ENCODE data around the gene MAP3K5. TPM values are rescaled to one million over a fixed set of nuclear protein-coding genes. Genes with fewer than 3 reads are reported as not detected.

MAP3K5 gene
- total RNA-seq, 1 donor from 2014 or later: 4.5 TPM

- no peak for DNase-seq (ENCODE audit: extremely low read depth, low read depth, low spot score)
Measured at GRCh38 chr6:136550330-136551071, 241.8 kb downstream of the MAP3K5 start, which contains the start of gene MAP7. TSS of gene MAP7 (minus strand) at chr6:136550422. CDS start at chr6:136550408, 14 bp downstream.

DNA sequence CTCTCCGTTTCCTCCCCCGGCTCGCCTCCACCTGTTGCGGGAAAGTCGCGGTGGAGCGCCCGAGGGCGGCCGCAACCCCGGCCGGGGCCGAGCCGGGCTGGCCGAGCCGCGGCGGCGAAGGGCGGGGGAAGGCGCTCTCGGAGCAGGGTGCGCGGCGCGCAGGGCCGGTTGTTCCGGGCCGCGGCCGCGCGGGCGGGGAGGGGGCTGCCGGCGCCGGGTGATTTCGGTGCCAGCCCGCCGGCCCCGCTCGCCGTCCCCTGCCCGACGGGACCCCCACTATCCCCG lies 242.3 kb downstream of the MAP3K5 start:
- no peak for DNase-seq (ENCODE audit: extremely low read depth, low read depth, low spot score)

- no peak for DNase-seq (ENCODE audit: extremely low read depth, low read depth, low spot score)
Measured at GRCh38 chr6:136549300-136550044, 242.8 kb downstream of the MAP3K5 start.

GRCh38 chr6:136548582-136549299 lies 243.5 kb downstream of the MAP3K5 start:
- no peak for DNase-seq (ENCODE audit: extremely low read depth, low read depth, low spot score)

- DNase-seq (ENCODE audit: extremely low read depth, low read depth, low spot score): no peak
Measured at GRCh38 chr6:136547871-136548270, 244.4 kb downstream of the MAP3K5 start.

- no peak for DNase-seq (ENCODE audit: extremely low read depth, low read depth, low spot score)
Measured at GRCh38 chr6:136547336-136547735, 244.9 kb downstream of the MAP3K5 start.

DNA sequence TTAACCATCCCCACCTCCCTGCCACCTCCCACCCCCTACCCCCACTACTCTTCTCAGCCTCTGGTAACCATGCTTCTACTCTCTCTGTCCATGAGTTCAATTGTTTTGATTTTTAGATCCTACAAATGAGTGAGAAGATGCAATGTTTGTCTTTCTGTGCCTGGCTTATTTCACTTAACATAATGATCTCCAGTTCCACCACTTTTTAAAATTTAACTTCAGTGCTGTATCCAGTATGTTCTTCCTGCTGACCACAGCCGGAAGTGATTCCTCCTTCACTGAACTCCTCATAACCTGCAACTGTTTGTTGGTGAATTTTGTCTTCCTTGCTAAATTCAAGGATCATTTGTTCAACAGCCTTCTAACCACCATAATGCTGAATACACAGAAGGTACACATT lies 245.9 kb downstream of the MAP3K5 start:
- DNase-seq (ENCODE audit: extremely low read depth, low read depth, low spot score): no peak

DNA sequence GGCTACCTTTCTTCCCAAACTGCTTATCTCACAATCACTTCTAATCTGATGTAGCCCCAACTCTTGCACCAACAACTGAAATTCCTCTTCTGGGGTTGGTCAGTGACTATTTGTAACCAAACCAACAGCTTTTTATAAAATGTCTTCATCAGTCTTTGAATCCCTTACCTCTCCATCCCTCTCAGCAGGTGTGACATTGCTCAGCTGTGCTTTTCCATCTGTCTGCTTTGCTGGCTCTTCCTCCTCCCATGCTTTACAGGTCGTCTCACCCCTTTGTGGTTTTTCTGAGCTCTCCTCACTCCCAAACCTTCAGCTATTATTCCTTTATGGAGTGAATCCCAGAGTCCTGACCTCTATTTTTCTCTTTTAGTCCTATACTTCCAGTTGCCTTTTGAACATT lies 248.0 kb downstream of the MAP3K5 start:
- no peak for DNase-seq (ENCODE audit: extremely low read depth, low read depth, low spot score)

DNA sequence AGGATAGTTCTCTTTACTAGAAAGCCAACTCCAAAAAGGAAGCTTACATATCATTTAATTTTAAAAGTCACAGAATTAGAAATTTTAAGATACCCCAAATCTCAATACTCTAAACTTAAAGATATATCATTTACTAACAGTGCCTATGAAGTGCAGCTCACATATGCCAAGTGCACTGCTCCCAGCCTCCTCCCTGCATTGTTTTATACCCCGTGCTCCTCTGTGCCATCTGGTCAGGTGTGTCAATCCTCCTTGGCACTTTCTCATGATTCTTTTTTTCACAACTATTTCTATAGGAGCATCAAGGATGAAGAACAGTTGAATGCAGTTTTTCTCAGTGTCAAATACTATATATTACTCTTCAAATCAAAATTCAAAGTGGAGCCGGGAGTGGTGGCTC lies 250.9 kb downstream of the MAP3K5 start:
- no peak for DNase-seq (ENCODE audit: extremely low read depth, low read depth, low spot score)

DNA sequence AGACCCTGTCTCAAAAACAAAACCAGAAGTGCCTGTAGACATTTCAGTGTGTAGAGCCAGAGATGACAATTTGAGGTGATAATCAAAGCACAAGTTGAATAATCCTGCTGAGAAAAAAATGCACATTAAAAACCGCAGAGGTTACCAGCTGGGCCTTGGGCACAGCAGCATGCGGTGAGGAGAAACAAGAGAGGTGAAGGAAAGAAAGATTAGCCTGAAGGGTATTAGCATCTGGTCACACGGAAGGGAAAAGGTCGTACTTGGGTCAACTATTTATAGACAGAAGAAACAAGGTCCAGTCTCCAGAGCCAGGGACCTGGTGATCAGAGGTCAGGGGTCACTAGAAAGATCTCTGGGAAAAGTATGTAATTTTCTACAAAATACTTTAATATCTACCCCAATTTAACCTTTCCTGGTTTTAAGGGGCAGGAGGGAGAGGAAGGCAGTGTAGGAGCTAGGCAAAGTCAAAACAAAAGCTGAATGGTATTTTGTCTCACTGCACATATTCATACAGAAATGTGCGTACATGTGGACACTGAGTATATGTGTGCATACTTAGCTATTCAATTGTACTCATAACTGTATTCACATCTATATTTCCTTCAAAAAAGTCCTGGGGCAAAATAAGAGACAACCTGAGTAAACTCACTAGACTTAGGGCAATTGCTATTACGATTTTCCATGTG lies 252.2 kb downstream of the MAP3K5 start:
- no peak for DNase-seq (ENCODE audit: extremely low read depth, low read depth, low spot score)

DNA sequence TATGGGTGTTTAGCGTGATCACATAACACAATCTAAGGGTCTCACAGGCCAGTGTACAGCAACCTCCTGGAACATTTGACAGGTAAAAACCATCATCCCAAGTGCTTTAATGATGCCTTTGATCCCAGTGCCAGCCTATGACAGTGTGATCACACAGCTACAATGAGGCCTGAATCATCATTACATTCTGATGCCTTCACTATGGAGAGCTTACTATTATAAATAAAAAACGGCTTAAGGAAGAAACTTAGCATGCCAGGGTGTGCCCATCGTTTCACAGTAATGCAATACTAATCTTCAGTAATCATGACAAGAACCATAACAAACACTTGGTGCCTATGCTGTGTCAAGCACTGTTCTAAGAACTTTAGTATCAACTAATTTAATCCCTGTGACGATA lies 253.4 kb downstream of the MAP3K5 start:
- no peak for DNase-seq (ENCODE audit: extremely low read depth, low read depth, low spot score)

DNA sequence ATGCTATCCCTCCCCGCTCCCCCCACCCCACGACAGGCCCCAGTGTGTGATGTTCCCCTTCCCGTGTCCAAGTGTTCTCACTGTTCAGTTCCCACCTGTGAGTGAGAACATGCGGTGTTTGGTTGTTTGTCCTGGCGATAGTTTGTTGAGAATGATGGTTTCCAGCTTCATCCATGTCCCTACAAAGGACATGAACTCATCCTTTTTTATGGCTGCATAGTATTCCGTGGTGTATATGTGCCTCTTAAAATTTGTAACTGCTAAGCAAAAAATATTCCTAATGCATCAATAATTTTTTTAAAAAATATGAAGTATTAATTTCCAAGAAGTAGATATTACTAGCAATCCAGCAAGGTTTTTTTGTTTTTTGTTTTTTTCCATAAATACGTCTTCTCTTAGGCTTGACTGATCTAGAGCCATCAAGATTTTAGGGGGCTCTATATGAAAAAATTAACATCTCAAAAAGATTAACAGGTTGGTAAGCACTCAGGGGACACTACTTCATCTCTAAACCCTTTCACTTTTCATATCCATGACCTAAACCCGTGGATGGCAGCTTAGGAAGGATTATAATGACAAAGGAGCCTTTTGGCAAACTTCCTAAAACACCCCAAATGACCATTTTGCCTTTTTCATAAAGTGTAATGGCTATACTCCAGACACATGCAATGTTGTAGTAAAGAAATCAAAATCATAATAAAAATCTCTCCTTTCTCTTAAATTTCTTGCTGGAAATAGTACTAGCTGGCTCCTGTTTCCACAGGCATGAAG lies 256.2 kb downstream of the MAP3K5 start:
- no peak for DNase-seq (ENCODE audit: extremely low read depth, low read depth, low spot score)

- no peak for DNase-seq (ENCODE audit: extremely low read depth, low read depth, low spot score)
Measured at GRCh38 chr6:136535017-136535765, 257.1 kb downstream of the MAP3K5 start.

- DNase-seq (ENCODE audit: extremely low read depth, low read depth, low spot score): no peak
Measured at GRCh38 chr6:136534268-136534667, 258.0 kb downstream of the MAP3K5 start.

- DNase-seq (ENCODE audit: extremely low read depth, low read depth, low spot score): no peak
Measured at GRCh38 chr6:136533487-136533886, 258.8 kb downstream of the MAP3K5 start.

- no peak for DNase-seq (ENCODE audit: extremely low read depth, low read depth, low spot score)
Measured at GRCh38 chr6:136532030-136532429, 260.2 kb downstream of the MAP3K5 start.

GRCh38 chr6:136529710-136530109 lies 262.6 kb downstream of the MAP3K5 start:
- DNase-seq (ENCODE audit: extremely low read depth, low read depth, low spot score): no peak

GRCh38 chr6:136528477-136528876 lies 263.8 kb downstream of the MAP3K5 start:
- DNase-seq (ENCODE audit: extremely low read depth, low read depth, low spot score): no peak

- DNase-seq (ENCODE audit: extremely low read depth, low read depth, low spot score): no peak
Measured at GRCh38 chr6:136527831-136528230, 264.4 kb downstream of the MAP3K5 start.

GRCh38 chr6:136526937-136527336 lies 265.3 kb downstream of the MAP3K5 start:
- DNase-seq (ENCODE audit: extremely low read depth, low read depth, low spot score): no peak
